ENCODE results near the gene IGSF23. TPM values are rescaled to one million over a fixed set of nuclear protein-coding genes. Genes with fewer than 3 reads are reported as not detected.

The IGSF23 gene
- total RNA-seq, 6 donors from 2014 or later = not detected

DNA sequence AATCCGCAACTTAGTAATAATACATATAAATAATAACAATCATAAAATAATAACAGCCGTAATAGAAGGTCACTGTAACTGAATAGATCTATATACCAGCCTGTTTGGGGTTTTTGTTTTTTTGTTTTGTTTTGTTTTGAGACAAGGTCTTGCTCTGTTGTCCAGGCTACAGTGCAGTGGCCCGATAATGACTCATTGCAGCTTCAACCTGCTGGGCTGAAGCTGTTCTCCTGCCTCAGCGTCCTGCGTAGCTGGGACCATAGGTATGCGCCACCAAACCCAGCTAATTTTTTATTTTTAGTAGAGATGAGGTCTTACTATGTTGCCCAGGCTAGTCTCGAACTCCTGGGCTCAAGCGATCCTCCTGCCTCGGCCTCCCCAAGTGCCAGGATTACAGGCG, 950 bp downstream of the IGSF23 start:
- Histone ChIP-seq H3K4me3 (no peak overlapping the region), H3K4me1 (peaks cover 0 to 31% (median 7%) of the 10 kb centered on the region in 4 donors), H3K36me3 (no peaks in the 10 kb centered on the region), H3K27ac (no peak overlapping the region), H3K9me3 (no peaks in the 10 kb centered on the region), H3K27me3 (no peaks in the 10 kb centered on the region)
- no peak for DNase-seq
- no peak for ATAC-seq (ENCODE audit: low FRiP score in 2 of 2)
- TF ChIP-seq CTCF (IDR thresholded peaks at IDR 0.05) = no peak
- no peak for TF ChIP-seq POLR2A (IDR thresholded peaks at IDR 0.05)
- 96% methylated on average over 10 of the region's 10 CpGs for WGBS, 2 donors

GRCh38 chr19:44615863-44616247, 2.5 kb downstream of the IGSF23 start:
- Histone ChIP-seq H3K4me1 (peaks cover 0 to 27% (median 7%) of the 10 kb centered on the region in 4 donors), H3K36me3 (no peaks in the 10 kb centered on the region), H3K27ac (peak overlapping the region in 3 of 4 donors; percentile 30 to 35 (median 32)), H3K4me3 (no peak overlapping the region), H3K27me3 (no peaks in the 10 kb centered on the region), H3K9me3 (no peaks in the 10 kb centered on the region)
- ATAC-seq (ENCODE audit: low FRiP score in 2 of 2) = no peak
- TF ChIP-seq POLR2A (IDR thresholded peaks at IDR 0.05) (no peak), CTCF (IDR thresholded peaks at IDR 0.05) (no peak), POLR2AphosphoS5 (IDR thresholded peaks at IDR 0.05) (no peak), EP300 (IDR thresholded peaks at IDR 0.05) (no peak)
- WGBS, 2 donors = 30 to 31% methylated on average over 5 of the region's 5 CpGs
- DNase-seq = no peak

GRCh38 chr19:44617110-44617880, 3.9 kb downstream of the IGSF23 start:
- no peaks in the 10 kb centered on the region for H3K27me3 ChIP-seq
- H3K9me3 ChIP-seq = no peaks in the 10 kb centered on the region
- H3K4me1 ChIP-seq = peaks cover 0 to 17% (median 7%) of the 10 kb centered on the region in 4 donors
- no peak overlapping the region for H3K4me3 ChIP-seq
- H3K36me3 ChIP-seq = no peaks in the 10 kb centered on the region
- no peak for ATAC-seq (ENCODE audit: low FRiP score in 2 of 2)
- 64 to 82% methylated on average over 8 of the region's 8 CpGs for WGBS, 2 donors
- TF ChIP-seq CTCF (IDR thresholded peaks at IDR 0.05) (no peak), EP300 (IDR thresholded peaks at IDR 0.05) (no peak), POLR2AphosphoS5 (IDR thresholded peaks at IDR 0.05) (no peak)
- DNase-seq = no peak
- H3K27ac ChIP-seq = peak overlapping the region in 1 of 4 donors; percentile 43

GRCh38 chr19:44618640-44619357, 5.4 kb downstream of the IGSF23 start:
- Histone ChIP-seq H3K4me3 (no peak overlapping the region), H3K27me3 (no peaks in the 10 kb centered on the region), H3K9me3 (no peaks in the 10 kb centered on the region), H3K36me3 (no peaks in the 10 kb centered on the region), H3K27ac (no peak overlapping the region), H3K4me1 (peaks cover 2 to 21% (median 11%) of the 10 kb centered on the region in 4 donors)
- DNase-seq = no peak
- TF ChIP-seq POLR2A (IDR thresholded peaks at IDR 0.05) (no peak), EP300 (IDR thresholded peaks at IDR 0.05) (no peak), POLR2AphosphoS5 (IDR thresholded peaks at IDR 0.05) (no peak), CTCF (IDR thresholded peaks at IDR 0.05) (no peak)
- ATAC-seq (ENCODE audit: low FRiP score in 2 of 2) = no peak
- 74 to 79% methylated on average over 7 of the region's 7 CpGs for WGBS, 2 donors

Measured in upper lobe of left lung (tissue), 6 donors.